Astrocyte (in vitro differentiated cells and primary cell): ENCODE results near the gene PPP1R37. TPM values are rescaled to one million over a fixed set of nuclear protein-coding genes. Genes with fewer than 3 reads are reported as not detected.

Experiments
- DNase-seq: peaks from one replicate; pipeline ENCODE4 v3.0.0-alpha.2; 2010; ENCODE audit warnings: low read depth
- FAIRE-seq: peaks from 2 replicates; lab custom pipeline; 2011; peaks lifted over from hg19 to GRCh38; lab: Jason Lieb, UNC
- H2AFZ ChIP-seq: 2 replicates; pipeline ENCODE4 v1.6.0; 2012; ENCODE audit warnings: low read depth, low read length, inconsistent platforms
- H3K27ac ChIP-seq: 2 replicates; pipeline ENCODE4 v1.5.1; 2011; ENCODE audit warnings: low read depth, low read length, inconsistent platforms
- H3K27me3 ChIP-seq: 2 replicates; pipeline ENCODE4 v1.6.0; 2011; ENCODE audit warnings: low read length, inconsistent platforms; ENCODE audit not compliant: insufficient read depth
- H3K36me3 ChIP-seq: 2 replicates; pipeline ENCODE4 v1.5.1; 2011; ENCODE audit warnings: low read length, inconsistent platforms; ENCODE audit not compliant: insufficient read depth
- H3K4me1 ChIP-seq: 2 replicates; pipeline ENCODE4 v1.5.1; 2011; ENCODE audit warnings: low read length, inconsistent platforms; ENCODE audit not compliant: insufficient read depth
- H3K4me2 ChIP-seq: 2 replicates; pipeline ENCODE4 v1.6.0; 2012; ENCODE audit warnings: low read length, inconsistent platforms
- H3K4me3 ChIP-seq: 2 replicates; pipeline ENCODE4 v1.5.1; 2011; ENCODE audit warnings: low read depth, mild to moderate bottlenecking, low read length, inconsistent platforms; ENCODE audit not compliant: insufficient read depth
- H3K79me2 ChIP-seq: 2 replicates; pipeline ENCODE4 v1.6.0; 2012; ENCODE audit warnings: mild to moderate bottlenecking, low read length, inconsistent platforms; ENCODE audit not compliant: insufficient read depth
- H3K9ac ChIP-seq: 2 replicates; pipeline ENCODE4 v1.6.0; 2012; ENCODE audit warnings: mild to moderate bottlenecking, low read length, inconsistent platforms
- H3K9me3 ChIP-seq: 2 replicates; pipeline ENCODE4 v1.5.1; 2012; ENCODE audit warnings: low read depth, mild to moderate bottlenecking, low read length, inconsistent platforms; ENCODE audit not compliant: insufficient read depth
- H4K20me1 ChIP-seq: 2 replicates; pipeline ENCODE4 v1.6.0; 2012; ENCODE audit warnings: low read length, inconsistent platforms; ENCODE audit not compliant: insufficient read depth
- H3K27ac Mint-ChIP-seq: one replicate; pipeline ENCODE4 v1.8.0; 2021; ENCODE audit warnings: mild to moderate bottlenecking, mixed read lengths; ENCODE audit not compliant: unreplicated experiment
- H3K27me3 Mint-ChIP-seq: one replicate; pipeline ENCODE4 v1.8.0; 2021; ENCODE audit warnings: low read depth, mixed read lengths; ENCODE audit not compliant: unreplicated experiment
- H3K36me3 Mint-ChIP-seq: one replicate; pipeline ENCODE4 v1.8.0; 2021; ENCODE audit warnings: low read depth, mixed read lengths; ENCODE audit not compliant: unreplicated experiment
- H3K4me1 Mint-ChIP-seq: one replicate; pipeline ENCODE4 v1.8.0; 2021; ENCODE audit warnings: low read depth, mixed read lengths; ENCODE audit not compliant: unreplicated experiment
- H3K4me3 Mint-ChIP-seq: one replicate; pipeline ENCODE4 v1.8.0; 2021; ENCODE audit warnings: mild to moderate bottlenecking, moderate library complexity, mixed read lengths; ENCODE audit not compliant: unreplicated experiment
- H3K9me3 Mint-ChIP-seq: one replicate; pipeline ENCODE4 v1.8.0; 2021; ENCODE audit warnings: mild to moderate bottlenecking, mixed read lengths; ENCODE audit not compliant: unreplicated experiment
- CTCF ChIP-seq: IDR thresholded peaks from 2 replicates; pipeline ENCODE4 v1.5.1; 2011; ENCODE audit warnings: low read depth, mild to moderate bottlenecking, inconsistent platforms, low read length, moderate library complexity; ENCODE audit not compliant: insufficient read depth
- EZH2 ChIP-seq: IDR thresholded peaks from 2 replicates; pipeline ENCODE4 v1.6.1; 2012; ENCODE audit warnings: mild to moderate bottlenecking, low read length, inconsistent platforms; ENCODE audit not compliant: insufficient read depth
- total RNA-seq: library from RNA; stranded (reverse); gene quantifications from 2 replicates; pipeline ENCODE4 v1.2.1, GENCODE V29; 2021

The PPP1R37 gene
- total RNA-seq, 1 donor from 2014 or later, result 29.1 TPM

- Histone ChIP-seq H3K9ac (no peak overlapping the region), H3K4me1 (no peaks in the 10 kb centered on the region), H4K20me1 (peaks cover 24% of the 10 kb centered on the region), H3K36me3 (peaks cover 3% of the 10 kb centered on the region), H3K4me3 (no peak overlapping the region), H3K27ac (no peak overlapping the region), H3K4me2 (no peak overlapping the region), H2AFZ (no peak overlapping the region), H3K9me3 (no peaks in the 10 kb centered on the region), H3K27me3 (peaks cover 3% of the 10 kb centered on the region), H3K79me2 (no peaks in the 10 kb centered on the region)
- FAIRE-seq, result no peak
- Mint-ChIP-seq H3K27me3 (no peaks in the 10 kb centered on the region), H3K9me3 (peaks cover 2% of the 10 kb centered on the region), H3K27ac (no peak overlapping the region), H3K4me3 (no peak overlapping the region), H3K36me3 (peaks cover 25% of the 10 kb centered on the region), H3K4me1 (peaks cover 2% of the 10 kb centered on the region)
- TF ChIP-seq EZH2 (no peak), CTCF (no peak)
- DNase-seq, result no peak
These were observed 53.3 kb downstream of the PPP1R37 start for GRCh38 chr19:45146251-45146650.

GRCh38 chr19:45146741-45147205 is 53.8 kb downstream of the PPP1R37 start:
- H3K4me3 Mint-ChIP-seq, result no peak overlapping the region
- TF ChIP-seq EZH2 (no peak), CTCF (no peak)
- Histone ChIP-seq H3K27me3 (peaks cover 5% of the 10 kb centered on the region), H3K9ac (no peak overlapping the region), H3K27ac (no peak overlapping the region), H3K36me3 (peaks cover 3% of the 10 kb centered on the region), H4K20me1 (peaks cover 29% of the 10 kb centered on the region), H3K4me1 (no peaks in the 10 kb centered on the region), H3K4me3 (no peak overlapping the region), H2AFZ (no peak overlapping the region), H3K4me2 (no peak overlapping the region), H3K79me2 (no peaks in the 10 kb centered on the region), H3K9me3 (no peaks in the 10 kb centered on the region)
- peaks cover 27% of the 10 kb centered on the region for H3K36me3 Mint-ChIP-seq
- H3K27me3 Mint-ChIP-seq, result peaks cover 5% of the 10 kb centered on the region
- DNase-seq (no peak), FAIRE-seq (no peak)
- H3K4me1 Mint-ChIP-seq, result peaks cover 2% of the 10 kb centered on the region
- no peak overlapping the region for H3K27ac Mint-ChIP-seq
- H3K9me3 Mint-ChIP-seq, result peaks cover 7% of the 10 kb centered on the region

DNA sequence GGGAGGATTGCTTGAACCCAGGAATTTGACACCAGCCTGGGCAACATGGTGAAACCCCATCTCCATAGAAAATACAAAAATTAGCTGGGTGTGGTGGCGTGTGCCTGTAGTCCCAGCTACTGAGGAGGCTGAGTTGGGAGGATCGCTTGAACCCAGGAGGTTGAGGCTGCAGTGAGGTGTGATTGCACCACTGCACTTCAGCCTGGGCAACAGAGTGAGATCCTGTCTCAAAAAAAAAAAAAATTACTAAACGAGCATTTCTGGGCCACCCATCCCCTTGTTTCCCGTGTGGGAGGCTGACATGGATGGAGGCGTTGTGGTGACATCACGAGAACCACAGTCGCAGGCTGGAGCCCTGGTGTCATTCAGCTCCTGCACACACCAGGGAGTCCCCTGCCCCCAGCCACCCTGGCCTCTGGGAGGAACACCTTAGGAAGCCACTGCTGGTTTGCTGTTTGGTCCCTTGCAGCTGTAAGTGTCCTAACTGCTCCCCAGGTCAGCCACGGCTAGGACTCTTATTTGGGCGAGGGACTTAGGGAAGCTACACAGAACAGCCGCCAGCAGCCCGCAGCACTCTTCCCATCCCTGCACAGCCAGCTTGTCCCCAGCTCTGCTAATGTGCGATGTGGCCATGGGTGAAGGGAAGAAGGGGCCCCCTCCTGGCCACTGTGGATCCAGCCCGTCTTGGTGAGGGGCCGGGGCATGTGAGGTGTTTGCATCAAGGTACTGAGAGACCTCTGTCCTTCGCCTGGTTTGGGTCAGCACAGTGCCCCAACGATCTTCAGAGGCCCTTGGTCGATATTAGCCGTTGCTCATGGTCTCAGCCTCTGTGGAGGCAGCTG is 55.1 kb downstream of the PPP1R37 start:
- H3K27me3 ChIP-seq, result peaks cover 15% of the 10 kb centered on the region
- Mint-ChIP-seq H3K9me3 (peaks cover 7% of the 10 kb centered on the region), H3K27ac (no peak overlapping the region), H3K27me3 (peaks cover 9% of the 10 kb centered on the region), H3K4me1 (peaks cover 2% of the 10 kb centered on the region), H3K4me3 (no peak overlapping the region), H3K36me3 (peaks cover 26% of the 10 kb centered on the region)
- no peak overlapping the region for H3K4me3 ChIP-seq
- FAIRE-seq (no peak), DNase-seq (no peak)
- no peaks in the 10 kb centered on the region for H3K79me2 ChIP-seq
- no peak overlapping the region for H3K4me2 ChIP-seq
- H3K36me3 ChIP-seq, result no peaks in the 10 kb centered on the region
- no peak overlapping the region for H2AFZ ChIP-seq
- H3K4me1 ChIP-seq, result peaks cover 8% of the 10 kb centered on the region
- no peak overlapping the region for H3K27ac ChIP-seq
- TF ChIP-seq CTCF, result no peak
- no peak for TF ChIP-seq EZH2
- H4K20me1 ChIP-seq, result peaks cover 25% of the 10 kb centered on the region
- H3K9ac ChIP-seq, result no peak overlapping the region
- H3K9me3 ChIP-seq, result no peaks in the 10 kb centered on the region
